ENCODE measurements around the gene TRMT11.
"Not testable (repeated sequence)": the region's sequence is repeated elsewhere in the genome, so short reads cannot be mapped to it uniquely, and the experiment has no call there.

Gene TRMT11

GRCh38 chr6:126048635-126049034 lies 62.3 kb downstream of the TRMT11 start:
- DNase-seq: no peak

- DNase-seq: no peak
These were observed 64.5 kb downstream of the TRMT11 start for GRCh38 chr6:126050795-126051194.

GRCh38 chr6:126051791-126052190 lies 65.5 kb downstream of the TRMT11 start:
- DNase-seq: no peak

GRCh38 chr6:126052485-126052884 lies 66.1 kb downstream of the TRMT11 start:
- DNase-seq: no peak

GRCh38 chr6:126054258-126054702 lies 67.9 kb downstream of the TRMT11 start:
- no peak for DNase-seq

GRCh38 chr6:126054802-126055201 lies 68.5 kb downstream of the TRMT11 start:
- DNase-seq: no peak

- no peak for DNase-seq
These were observed 69.1 kb downstream of the TRMT11 start for GRCh38 chr6:126055449-126055848.

- DNase-seq: no peak
These were observed 70.1 kb downstream of the TRMT11 start for GRCh38 chr6:126056355-126057004.

- not testable (repeated sequence) for DNase-seq
These were observed 71.7 kb downstream of the TRMT11 start for GRCh38 chr6:126058085-126058484.

GRCh38 chr6:126060400-126060799 lies 74.1 kb downstream of the TRMT11 start:
- DNase-seq: no peak

- DNase-seq: no peak
These were observed 77.3 kb downstream of the TRMT11 start for GRCh38 chr6:126063512-126064146.

GRCh38 chr6:126064257-126064747 lies 78.0 kb downstream of the TRMT11 start:
- no peak for DNase-seq

GRCh38 chr6:126064748-126065401 lies 78.5 kb downstream of the TRMT11 start:
- DNase-seq: no peak

- no peak for DNase-seq
These were observed 80.0 kb downstream of the TRMT11 start for GRCh38 chr6:126066053-126067048.

GRCh38 chr6:126067073-126067472 lies 80.7 kb downstream of the TRMT11 start:
- DNase-seq: no peak

- no peak for DNase-seq
These were observed 83.1 kb downstream of the TRMT11 start for GRCh38 chr6:126069449-126069848.

GRCh38 chr6:126071000-126071647 lies 84.8 kb downstream of the TRMT11 start:
- DNase-seq: no peak

GRCh38 chr6:126072172-126072571 lies 85.8 kb downstream of the TRMT11 start:
- DNase-seq: no peak

- no peak for DNase-seq
These were observed 86.5 kb downstream of the TRMT11 start for GRCh38 chr6:126072834-126073233.

- DNase-seq: no peak
These were observed 89.2 kb downstream of the TRMT11 start for GRCh38 chr6:126075335-126076071.

GRCh38 chr6:126076992-126077664 lies 90.8 kb downstream of the TRMT11 start:
- DNase-seq: no peak
